CD4-positive, alpha-beta T cell treated with Interferon alpha-2 for 1 hour (primary cell): ENCODE measurements around the gene SLC7A6OS.

Experiments used
- DNase-seq, 2 donors: peaks; one replicate each; pipeline ENCODE4 v3.0.0-alpha.2; 2020 to 2022

Gene SLC7A6OS

DNA sequence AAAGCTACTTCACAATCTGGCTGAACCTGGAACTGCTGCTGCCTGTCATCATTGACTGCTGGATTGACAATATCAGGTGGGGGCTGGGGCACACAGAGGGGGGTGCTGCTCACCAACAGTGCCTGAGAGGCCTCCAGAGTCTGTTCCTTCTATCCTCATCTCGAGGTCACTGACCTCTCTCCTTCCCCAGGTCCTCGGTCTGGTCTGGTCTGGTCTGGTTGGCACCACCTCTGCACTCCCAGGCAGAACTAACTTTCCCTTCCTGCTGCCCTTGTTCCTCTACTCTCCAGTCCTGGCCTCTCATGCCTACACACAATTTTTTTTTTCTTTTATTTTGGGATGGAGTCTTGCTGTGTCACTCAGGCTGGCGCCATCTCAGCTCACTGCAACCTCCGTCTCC, 61.4 kb downstream of the SLC7A6OS start:
- no peak for DNase-seq
